COLO829 (cell line): ENCODE data around the gene C1orf35.

Experiments
- DNase-seq: peaks from one replicate; pipeline ENCODE4 v3.0.0; 2012; ENCODE audit warnings: low spot score

C1orf35 gene

DNA sequence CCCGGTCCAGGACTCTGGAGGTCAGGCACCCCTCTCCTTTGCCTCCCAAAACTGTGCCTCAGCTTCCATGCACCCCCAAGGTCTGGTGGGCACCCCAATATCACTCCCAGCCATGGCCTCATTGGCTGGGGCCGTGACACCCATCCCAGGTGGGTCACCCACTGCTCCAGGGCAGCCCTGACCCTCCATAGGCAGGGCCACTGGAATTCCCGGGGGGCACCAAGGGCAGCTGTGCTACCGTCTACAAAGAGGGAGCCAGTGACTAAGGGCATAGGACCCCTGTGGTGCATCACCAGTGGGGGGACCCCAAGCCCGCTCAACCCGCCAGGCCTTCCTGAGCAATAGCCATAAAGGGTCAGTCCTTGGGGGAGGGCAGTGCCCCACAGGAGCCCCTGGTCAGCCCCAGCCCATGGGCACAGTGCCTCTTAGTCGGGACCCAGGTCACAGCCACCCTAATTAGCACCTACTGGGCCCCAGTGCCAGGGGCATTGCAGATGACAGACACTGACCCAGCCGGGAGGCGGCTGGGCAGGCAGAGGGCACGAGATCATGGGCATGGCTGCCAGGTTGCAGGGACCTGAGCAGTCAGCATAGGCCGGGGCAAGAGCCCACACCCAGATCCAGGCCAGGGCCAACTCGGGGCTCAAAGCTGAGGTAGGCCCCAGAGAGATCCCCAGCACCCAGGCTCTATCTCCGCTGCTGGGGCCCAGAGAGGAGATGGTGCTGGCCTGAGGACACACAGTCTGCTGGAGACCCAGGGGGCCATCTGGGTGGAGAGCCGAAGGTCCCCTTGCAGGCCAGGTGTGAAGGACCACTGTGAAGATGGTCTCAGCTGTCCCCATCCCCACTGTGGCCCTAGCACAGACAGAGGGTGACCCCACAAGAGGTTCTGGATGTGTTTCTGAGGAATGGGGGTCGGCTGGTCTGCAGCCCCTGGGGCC is 39.6 kb downstream of the C1orf35 start:
- no peak for DNase-seq

DNA sequence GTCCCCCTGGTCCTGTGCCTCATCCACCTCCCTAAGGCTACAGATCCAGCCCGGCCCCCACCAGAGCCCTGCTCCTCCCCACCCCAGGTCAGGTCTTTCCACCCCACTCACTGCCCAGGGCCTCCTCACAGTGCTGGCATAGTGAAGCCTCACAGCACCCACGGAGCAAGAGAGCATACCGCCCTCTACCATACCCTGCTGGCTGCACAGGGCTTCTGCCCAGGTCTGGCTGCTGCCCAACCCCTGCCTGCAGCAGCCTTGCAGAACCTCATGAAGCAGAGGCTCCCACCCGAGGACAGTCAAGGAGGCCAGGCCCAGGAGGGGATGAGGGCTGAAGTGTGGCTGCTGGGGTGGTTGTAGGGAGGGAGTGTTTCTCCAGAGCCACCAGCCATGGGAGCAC is 40.3 kb downstream of the C1orf35 start:
- DNase-seq, result no peak

DNA sequence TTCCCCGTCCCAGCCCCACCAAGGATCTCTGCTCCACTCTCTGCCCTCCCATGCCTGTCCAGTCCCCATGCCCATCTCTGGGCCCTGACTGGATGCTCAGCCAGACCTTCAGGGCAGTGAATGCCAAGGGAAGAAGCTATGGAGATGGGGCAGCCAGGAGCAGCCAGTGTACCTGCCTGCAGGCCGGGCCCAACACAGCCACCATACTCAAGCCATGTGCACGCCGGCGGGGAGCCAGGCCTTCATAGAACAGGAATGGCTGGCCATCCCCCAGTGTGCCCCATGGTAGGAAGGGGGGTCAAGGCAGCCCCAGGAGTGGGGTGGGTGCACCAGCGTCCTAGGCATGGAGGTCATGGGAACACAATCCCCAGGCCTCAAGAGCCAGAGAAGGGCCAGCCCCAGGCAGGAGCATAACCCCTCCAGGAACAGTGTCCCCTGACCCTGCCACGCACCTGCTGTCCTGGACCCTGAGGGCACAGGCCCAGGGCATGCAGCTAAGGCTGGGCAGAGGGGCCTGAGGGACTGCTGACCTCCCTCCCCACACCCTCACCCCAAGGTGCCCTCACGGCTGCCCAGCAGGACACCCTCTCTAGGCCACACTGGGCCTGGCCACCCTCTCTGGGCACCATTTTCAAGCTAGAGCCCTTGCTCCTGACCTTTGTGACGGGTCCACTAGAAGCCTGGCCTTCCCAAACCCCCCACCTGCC is 40.9 kb downstream of the C1orf35 start:
- no peak for DNase-seq

DNA sequence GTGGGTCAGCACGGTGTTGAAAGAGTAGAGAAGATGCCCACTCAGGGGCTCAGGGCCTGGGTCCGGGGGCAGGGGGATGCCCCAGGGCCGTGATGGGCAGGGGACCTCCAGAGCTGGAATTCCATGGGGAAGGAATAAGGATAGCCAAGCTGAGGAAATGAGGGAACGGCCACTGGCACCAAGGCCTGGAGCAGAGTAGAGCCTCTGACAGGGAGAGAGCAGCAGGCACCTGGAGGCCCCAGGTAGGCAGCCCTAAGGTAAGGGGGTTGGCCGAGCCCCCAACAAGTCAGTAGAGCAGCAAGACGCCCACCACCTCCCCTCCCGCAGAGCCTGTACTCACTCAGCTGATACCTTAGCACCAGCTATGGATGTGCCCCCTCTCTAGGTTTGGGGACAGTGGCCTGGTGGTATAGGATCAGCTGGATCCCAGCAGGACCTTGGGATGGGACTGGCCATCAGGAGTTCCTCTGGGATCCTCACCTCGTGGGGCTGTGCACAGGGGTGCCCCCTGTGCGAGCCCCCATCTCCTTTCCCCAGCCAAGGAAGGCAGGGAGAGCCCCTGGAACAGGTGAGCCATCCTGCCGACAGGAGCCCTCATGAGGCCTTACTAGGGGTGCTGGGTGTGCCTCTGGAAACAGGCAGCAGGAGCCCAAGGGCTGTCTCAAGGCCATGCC is 41.6 kb downstream of the C1orf35 start:
- no peak for DNase-seq

DNA sequence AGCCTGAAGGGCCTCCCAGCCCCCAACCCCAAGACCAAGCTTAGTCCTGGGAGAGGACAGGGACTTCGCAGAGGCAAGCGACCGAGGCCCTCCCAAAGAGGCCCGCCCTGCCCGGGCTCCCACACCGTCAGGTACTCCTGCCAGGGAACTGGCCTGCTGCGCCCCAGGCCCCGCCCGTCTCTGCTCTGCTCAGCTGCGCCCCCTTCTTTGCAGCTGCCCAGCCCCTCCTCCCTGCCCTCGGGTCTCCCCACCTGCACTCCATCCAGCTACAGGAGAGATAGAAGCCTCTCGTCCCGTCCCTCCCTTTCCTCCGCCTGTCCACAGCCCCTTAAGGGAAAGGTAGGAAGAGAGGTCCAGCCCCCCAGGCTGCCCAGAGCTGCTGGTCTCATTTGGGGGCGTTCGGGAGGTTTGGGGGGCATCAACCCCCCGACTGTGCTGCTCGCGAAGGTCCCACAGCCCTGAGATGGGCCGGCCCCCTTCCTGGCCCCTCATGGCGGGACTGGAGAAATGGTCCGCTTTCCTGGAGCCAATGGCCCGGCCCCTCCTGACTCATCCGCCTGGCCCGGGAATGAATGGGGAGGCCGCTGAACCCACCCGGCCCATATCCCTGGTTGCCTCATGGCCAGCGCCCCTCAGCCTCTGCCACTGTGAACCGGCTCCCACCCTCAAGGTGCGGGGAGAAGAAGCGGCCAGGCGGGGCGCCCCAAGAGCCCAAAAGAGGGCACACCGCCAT is 42.5 kb downstream of the C1orf35 start:
- no peak for DNase-seq

DNA sequence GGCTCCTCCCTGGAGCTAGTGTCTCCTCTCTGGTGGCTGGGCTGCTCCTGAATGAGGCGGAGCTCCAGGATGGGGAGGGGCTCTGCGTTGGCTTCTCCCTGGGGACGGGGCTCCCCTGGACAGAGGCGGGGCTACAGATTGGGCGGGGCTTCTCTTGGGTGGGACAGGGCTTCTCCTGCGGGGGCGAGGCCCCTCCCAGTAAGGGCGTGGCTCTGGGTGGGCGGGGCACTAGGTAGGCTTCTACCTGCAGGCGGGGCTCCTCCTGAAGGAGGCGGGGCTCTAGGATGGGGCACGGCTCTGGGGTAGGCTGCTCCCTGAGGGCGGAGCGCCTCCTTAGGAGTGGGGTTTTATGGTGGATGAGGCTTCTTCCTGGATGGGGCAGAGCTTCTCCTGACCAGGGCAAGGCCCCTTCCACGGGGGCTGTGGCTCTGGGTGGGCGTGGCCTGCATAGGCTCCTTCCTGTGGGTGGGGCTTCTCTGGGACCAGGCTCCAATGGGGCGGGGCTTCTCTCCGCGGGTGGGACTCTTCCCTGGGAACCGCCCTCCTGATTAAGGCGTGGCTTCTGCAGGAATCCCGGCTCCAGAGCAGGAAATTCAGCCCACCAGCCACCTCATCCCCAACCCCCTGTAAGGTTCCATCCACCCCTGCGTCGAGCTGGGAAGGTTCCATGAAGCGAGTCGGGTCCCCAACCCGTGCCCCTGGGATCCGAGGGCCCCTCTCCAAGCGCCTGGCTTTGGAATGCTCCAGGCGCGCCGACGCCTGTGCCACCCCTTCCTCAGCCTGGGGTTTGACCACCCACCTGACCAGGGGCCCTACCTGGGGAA is 43.3 kb downstream of the C1orf35 start:
- DNase-seq, result no peak

DNA sequence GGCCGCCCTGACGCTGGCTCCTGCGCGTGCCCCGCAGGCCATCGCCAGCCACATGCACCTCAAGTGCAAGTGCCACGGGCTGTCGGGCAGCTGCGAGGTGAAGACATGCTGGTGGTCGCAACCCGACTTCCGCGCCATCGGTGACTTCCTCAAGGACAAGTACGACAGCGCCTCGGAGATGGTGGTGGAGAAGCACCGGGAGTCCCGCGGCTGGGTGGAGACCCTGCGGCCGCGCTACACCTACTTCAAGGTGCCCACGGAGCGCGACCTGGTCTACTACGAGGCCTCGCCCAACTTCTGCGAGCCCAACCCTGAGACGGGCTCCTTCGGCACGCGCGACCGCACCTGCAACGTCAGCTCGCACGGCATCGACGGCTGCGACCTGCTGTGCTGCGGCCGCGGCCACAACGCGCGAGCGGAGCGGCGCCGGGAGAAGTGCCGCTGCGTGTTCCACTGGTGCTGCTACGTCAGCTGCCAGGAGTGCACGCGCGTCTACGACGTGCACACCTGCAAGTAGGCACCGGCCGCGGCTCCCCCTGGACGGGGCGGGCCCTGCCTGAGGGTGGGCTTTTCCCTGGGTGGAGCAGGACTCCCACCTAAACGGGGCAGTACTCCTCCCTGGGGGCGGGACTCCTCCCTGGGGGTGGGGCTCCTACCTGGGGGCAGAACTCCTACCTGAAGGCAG is 44.0 kb downstream of the C1orf35 start:
- DNase-seq, result no peak

DNA sequence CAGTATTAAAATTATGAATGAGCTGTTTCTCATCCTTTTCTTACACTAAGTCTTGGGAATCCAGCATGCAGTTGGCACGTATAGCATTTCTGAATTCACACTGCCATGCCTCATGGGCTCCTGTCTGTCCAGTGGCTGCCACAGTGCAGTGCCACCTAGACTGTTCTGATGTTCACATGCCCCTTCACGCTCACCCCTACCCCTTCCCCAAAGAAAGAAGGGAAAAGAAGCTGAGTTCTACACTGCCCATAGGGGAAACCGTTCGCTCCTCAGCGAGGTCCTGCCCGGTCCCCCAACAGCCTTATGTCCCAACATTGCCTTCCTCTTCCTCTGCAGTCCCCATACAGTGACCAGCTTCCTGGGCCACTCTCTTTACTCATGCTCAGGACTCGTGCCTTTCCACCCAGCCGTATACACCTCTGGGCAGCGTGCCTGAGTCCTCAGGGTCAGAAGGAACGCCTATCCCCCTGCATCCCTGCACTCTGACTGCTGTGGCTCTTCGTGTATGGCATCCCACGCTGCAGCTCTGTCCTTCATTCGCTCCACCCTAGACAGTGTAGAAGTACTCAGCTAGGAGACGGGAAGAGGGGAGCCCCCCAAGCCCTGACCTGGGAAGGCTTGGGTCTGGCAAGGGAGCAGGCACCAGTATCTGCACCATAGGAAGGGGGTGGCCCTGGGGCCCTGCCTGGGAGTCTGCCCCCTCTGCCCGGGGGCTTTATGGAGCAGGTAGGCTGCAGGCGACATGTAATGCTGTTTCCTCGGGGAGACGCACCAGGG is 44.8 kb downstream of the C1orf35 start:
- DNase-seq, result no peak
